ENCODE results near the gene MOB3B.

MOB3B gene

DNA sequence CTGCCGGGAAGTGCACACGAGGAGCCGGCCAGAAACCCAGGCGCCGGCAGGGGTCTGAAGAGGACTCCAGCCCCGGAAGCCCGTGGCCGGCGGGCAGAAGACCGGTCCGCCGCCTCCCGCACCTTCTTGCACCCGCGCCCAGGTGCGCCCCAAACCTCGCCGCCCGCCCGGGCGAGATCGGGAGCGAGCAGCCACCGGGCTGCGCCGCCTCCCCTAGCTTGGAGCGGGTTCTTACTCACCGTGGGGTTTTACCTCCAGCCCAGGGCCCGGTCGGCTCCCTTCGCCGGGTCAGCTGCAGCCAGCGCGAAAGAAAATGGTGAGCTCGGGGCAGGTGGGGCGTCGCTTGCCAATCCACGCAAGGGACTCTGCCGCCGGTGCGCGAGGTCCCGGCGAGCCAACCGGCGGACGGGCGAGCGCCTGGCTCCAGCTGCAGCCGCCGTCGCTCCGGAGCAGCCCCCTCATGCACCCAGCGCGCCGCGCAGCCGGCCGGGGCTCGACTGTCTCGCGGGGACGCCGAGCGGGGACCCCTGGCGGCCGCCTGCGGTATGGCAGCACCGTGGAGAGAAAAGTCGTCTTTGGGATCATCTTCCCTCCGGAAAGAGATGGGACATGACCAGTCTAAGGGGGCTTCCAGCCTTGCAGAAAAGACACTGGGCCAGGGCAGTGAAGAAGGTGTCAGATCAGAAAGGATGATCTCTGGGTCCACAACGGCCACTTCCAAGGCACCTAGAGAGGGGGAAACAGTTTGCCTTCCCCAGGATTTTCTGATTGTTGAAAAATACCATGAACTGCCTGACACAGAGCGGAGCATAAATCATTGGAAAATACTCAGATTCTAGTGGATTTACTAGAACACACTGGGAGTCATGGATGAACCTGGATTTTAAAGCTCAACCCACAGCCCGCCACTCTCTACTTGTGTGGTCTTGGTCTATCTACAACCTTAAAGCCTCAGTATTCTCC is at the start of gene MOB3B:
Gene MOB3B, minus strand, starts transcription at position 499 of the 963 bp plus-strand sequence. CDS start 74,264 bp downstream, outside the sequence.
- peak; percentile 56 to 64 for DNase-seq (ENCODE audit: low read depth in 1 of 2, low spot score in 1 of 2)

DNA sequence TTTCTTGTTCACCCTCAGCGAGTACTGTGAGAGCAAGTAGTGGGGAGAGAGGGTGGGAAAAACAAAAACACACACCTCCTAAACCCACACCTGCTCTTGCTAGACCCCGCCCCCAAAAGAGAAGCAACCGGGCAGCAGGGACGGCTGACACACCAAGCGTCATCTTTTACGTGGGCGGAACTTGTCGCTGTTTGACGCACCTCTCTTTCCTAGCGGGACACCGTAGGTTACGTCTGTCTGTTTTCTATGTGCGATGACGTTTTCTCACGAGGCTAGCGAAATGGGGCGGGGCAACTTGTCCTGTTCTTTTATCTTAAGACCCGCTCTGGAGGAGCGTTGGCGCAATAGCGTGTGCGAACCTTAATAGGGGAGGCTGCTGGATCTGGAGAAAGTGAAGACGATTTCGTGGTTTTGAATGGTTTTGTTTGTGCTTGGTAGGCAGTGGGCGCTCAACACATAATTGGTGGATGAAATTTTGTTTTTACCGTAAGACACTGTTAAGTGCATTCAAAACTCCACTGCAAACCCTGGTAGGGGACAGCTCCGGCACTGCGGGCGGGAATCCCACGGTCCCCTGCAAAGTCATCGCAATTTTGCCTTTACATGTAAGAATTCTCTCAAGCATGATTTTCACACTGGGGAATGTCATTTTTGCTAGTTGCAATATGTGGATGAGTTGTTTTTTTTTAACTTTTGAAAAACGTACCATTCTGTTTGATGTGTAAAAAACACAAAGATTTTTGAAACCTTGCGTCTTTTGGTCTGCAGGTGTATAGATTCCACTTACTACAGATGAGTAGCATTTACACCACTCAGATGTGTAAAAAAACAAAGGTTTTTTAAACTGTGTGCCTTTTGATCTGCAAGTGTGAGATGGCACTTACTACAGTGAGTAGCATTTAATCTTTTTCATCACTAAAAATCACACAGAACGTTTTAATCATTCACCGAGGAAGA is 44.3 kb upstream of the MOB3B start:
- DNase-seq (ENCODE audit: low read depth in 1 of 2, low spot score in 1 of 2), result peak; percentile 77 to 99

DNA sequence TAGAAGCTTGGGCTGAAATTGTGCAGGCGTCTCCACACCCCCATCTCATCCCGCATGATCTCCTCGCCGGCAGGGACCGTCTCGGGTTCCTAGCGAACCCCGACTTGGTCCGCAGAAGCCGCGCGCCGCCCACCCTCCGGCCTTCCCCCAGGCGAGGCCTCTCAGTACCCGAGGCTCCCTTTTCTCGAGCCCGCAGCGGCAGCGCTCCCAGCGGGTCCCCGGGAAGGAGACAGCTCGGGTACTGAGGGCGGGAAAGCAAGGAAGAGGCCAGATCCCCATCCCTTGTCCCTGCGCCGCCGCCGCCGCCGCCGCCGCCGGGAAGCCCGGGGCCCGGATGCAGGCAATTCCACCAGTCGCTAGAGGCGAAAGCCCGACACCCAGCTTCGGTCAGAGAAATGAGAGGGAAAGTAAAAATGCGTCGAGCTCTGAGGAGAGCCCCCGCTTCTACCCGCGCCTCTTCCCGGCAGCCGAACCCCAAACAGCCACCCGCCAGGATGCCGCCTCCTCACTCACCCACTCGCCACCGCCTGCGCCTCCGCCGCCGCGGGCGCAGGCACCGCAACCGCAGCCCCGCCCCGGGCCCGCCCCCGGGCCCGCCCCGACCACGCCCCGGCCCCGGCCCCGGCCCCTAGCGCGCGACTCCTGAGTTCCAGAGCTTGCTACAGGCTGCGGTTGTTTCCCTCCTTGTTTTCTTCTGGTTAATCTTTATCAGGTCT is 43.5 kb upstream of the MOB3B start, which contains the start of gene C9orf72:
Gene C9orf72, minus strand, starts transcription at position 564 of the 716 bp plus-strand sequence. CDS start 6,361 bp downstream, outside the sequence.
- DNase-seq (ENCODE audit: low read depth in 1 of 2, low spot score in 1 of 2), result peak; percentile 74 to 80

DNA sequence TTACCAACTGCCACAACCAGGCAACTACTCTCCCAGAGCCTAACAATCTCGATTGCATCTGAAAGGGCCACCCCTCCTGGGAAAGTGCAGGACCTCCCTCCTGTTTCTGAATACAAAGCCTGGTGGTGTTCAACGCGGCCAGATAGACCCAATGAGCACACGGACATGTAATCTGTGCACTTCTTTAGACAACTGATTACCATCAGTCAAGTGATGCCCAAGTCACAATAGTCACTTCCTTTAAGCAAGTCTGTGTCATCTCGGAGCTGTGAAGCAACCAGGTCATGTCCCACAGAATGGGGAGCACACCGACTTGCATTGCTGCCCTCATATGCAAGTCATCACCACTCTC is 42.9 kb upstream of the MOB3B start:
- DNase-seq (ENCODE audit: low read depth in 1 of 2, low spot score in 1 of 2), result peak in 1 of 2 donors; percentile 65

DNA sequence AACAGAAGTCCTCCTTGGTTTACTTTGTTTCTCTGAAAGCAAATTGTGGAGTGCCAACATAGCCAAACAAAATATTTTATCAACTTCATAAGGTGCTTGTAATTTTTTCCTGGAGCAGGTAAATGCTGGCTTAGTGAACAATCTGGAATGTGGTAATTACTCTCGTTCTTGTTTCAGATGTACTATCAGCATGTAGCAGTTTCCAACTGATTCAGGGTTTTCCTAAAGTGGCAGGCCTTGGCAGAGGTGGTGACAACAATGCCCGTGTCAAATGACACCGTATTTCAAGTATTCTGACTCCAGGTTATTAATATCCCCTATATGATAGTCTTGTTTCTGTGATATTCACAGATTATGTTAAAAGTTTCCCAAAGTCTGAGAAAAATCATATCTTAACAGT is 42.4 kb upstream of the MOB3B start:
- DNase-seq (ENCODE audit: low read depth in 1 of 2, low spot score in 1 of 2), result no peak

DNA sequence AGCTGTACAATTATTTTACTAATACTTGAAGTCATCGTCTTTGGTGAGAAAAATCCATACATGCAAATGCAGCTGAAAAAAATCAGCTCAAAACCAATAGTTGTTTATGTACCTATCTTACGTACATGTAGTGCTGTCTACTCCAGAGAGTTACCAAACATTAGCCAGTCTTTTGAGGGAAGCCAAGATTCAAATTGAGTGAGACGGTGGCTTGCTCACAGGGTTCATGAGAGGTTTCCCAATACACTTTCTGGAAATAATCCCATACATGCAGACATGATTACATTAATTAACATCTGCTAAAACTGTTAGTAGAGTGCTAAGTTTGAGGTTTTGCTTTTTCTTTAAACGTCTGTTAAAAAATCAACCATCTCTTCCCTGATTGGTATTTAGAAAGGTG is 41.4 kb upstream of the MOB3B start:
- no peak for DNase-seq (ENCODE audit: low read depth in 1 of 2, low spot score in 1 of 2)

DNA sequence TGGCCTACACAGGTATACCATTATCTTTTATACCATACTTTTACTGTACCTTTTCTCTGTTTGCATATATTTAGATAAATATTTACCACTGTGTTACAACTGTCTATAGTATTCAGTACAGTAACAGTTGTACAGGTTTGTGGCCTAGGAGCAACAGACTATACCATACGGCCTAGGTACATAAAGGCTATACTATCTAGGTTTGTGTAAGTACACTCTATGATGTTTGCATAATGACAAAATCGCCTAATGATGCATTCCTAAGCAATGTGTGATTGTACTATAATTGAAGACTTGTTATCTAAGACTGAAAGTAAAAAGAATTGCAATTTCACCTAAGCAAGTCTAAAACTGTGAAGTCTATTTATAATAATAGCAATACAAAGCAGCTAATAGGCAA is 39.8 kb upstream of the MOB3B start:
- DNase-seq (ENCODE audit: low read depth in 1 of 2, low spot score in 1 of 2), result no peak

DNA sequence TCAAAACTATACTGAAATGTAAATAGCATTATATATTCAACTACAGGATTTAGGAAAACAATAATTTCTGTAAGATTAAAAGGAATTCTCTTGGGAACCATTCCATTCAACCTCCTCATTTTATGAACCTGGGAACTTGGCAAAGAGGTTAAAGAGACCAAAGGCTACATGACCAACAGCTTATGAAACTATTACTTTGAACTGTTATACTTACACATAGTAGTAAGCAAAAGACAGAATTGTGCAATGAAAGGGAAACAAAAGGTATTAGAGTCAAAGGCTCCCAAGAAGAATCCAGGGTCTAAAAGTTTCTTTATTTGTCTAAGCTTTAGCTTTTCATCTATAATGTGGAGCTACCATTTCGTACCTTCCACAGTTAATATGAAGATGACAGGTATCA is 36.5 kb upstream of the MOB3B start:
- DNase-seq (ENCODE audit: low read depth in 1 of 2, low spot score in 1 of 2), result no peak

DNA sequence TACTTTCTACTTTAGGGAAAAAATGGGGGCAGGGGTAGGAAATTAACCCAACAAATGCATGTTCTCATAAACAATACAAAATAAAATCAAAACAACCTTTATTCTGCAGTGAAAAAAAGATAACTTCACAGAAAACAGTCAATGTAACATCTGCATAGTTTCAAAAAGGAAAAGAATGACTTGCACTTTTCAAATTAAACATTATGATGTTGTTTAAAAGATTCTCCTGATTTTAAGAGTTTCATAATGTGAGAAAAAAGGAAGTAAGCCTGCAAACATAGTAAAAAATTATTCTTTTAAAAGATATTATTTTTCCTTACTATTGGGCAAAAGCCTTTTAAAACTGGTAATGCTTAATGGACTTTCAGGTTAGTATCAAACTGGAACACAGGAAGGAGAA is 36.1 kb upstream of the MOB3B start:
- no peak for DNase-seq (ENCODE audit: low read depth in 1 of 2, low spot score in 1 of 2)

DNA sequence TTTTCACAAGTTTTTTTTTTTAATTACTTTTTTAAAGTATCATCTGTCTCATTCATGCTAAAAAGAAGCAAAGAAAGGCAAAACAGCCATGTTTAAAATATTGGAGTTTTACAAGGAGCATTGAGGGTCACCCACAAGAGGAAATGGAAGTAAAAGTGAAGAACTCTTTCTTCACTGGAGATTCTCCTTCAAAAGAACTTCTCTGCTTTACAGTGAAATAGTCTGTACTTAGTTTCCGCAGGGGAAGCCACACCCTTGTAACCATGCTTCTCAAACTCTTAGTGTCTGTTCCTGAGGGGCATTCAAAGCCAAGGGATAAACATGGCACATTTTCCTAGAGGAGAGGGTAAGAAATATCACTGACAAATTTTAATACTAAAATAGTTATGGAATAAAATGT is 35.1 kb upstream of the MOB3B start:
- no peak for DNase-seq (ENCODE audit: low read depth in 1 of 2, low spot score in 1 of 2)

DNA sequence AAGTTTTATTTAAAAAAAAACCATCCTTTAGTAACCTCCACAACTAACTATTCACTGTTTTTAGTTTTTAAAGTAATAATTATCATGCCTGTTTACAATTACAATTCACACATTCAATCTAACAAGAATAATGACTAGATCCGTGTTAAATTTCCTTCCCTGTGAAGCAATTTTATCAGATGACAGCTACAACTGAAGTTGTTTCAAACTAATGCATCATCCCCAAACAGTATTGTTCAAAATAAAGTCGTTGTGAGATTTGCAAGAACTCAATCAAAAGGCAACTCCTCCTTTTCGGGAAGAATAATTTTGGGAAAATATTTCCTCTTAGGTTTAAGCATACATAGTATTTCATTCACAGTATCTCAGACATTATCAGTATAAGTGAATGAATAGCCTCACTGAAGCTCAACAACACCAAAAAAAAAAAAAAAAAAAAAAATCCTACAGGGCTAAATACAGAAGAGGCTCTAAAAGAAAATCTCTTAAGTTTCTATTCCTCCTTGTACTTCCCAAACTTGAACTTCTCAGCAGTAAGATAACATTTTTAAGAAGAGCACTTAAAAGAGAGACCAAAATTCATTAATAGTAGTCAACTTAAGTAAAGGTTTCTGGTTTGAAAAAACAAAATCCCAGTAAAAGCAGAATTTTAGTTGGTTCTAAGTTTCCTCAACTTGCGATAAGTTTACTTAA is 34.3 kb upstream of the MOB3B start:
- no peak for DNase-seq (ENCODE audit: low read depth in 1 of 2, low spot score in 1 of 2)

DNA sequence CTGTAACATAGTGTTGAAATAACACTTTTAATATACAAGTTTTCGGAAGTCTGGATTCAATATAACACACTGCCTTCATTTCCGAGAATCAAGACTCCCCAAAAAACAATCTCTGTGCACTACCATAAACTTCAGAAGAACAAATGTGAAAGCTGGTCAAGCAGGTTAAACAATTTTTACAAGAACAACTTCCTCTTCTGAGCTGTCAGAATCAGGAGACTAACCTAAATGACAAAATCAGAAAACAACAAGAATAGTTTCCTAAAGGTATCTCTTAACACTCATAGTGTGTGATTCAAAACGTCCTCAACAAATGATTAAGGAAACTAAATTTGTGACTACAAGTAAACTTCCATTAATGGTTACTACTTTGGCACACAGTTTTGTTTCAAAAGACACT is 32.1 kb upstream of the MOB3B start:
- no peak for DNase-seq (ENCODE audit: low read depth in 1 of 2, low spot score in 1 of 2)

DNA sequence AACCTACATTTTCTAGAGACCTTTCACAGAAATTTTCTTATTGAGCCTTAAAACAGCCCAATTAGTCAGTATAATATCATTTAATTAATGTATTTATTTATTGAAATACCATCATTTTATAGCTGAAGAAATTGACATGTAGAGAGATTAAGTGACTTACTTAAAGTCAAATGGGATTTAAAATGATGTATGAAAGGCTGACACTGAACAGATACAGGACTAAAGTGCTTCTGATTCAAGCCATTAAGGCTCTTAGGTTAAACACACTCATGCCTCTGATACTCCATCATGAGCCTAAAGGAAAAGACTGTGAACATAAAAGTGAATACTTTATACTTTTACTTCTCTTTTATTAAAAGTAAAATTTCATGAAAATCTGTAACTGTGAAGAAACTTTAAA is 30.8 kb upstream of the MOB3B start:
- DNase-seq (ENCODE audit: low read depth in 1 of 2, low spot score in 1 of 2), result no peak

DNA sequence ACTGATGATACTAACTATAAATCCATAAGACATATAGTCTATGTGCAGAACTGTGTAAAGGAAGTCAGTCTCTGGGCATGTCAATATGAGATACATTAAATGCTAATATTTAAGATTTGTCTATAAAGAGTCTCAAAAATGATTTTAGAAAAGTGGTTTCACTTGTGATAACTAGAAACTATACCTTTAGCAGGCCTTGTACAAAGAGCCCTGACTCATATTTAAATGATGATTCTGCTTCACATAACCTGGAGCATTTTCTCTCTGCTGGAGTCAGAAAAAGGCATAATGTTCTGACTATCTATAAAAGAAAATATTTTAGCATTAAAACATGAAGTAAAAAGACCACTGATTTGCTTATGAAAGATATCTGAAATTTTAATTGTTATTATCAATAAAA is 28.7 kb upstream of the MOB3B start:
- no peak for DNase-seq (ENCODE audit: low read depth in 1 of 2, low spot score in 1 of 2)

DNA sequence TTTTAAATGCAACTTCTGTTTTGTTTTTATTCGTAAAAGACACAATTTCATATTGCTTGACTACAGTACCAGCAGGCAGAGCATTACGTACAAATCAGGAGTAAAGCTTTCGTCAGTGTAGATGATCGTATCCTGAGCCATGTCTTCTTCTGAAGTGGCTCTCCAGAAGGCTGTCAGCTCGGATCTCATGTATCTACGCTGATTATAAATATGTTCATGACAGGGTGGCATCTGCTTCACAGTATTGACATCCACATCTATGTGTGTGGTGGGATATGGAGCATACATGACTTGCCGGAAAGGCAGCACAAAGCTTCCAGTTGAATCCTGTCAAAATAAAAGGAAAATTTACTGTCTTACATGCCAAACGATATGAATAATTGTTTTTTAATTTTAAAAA is 26.9 kb upstream of the MOB3B start:
- no peak for DNase-seq (ENCODE audit: low read depth in 1 of 2, low spot score in 1 of 2)

DNA sequence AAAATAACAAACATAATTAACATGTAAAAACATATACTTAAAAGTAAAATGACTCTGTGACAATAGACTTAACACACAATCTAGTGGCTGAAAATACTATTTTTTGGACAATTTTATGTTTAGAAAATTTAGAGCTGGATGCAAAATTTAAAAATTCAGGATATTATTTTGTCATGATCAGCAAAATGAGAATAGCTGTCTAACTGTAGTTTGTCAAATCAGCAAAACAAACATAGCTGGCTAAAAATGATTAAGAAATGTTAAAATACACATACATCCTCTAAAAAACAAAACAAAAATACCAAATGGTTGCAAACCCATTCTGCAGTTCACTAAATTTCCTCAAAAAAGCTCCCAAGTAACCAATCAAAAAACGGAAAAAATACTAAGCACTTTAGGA is 25.1 kb upstream of the MOB3B start:
- DNase-seq (ENCODE audit: low read depth in 1 of 2, low spot score in 1 of 2), result no peak

DNA sequence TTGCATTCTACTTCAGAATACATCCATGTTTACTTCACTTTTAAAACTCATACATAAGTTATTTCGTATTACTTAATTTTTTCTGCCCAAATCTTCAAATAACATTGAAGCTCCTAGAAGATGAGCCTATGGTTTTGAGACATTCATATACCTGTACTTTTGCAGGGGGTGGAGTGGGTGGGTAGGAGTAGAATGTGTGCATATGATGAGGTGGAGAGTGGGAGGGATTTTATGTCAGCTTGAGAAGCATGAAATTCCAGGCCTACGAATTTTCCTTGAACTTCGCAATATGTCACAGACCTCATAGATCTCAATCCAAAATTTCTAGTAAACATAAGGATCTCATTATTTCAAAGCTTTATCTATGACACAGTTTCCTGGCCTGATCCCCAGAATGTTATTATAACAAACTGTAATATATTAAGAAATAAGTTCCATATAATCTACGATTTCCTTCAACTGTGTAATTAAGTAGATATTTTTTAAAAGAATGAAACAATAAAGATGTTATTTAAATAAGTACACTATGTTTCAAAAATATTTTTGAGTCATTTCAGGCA is 19.7 kb upstream of the MOB3B start:
- DNase-seq (ENCODE audit: low read depth in 1 of 2, low spot score in 1 of 2), result no peak

DNA sequence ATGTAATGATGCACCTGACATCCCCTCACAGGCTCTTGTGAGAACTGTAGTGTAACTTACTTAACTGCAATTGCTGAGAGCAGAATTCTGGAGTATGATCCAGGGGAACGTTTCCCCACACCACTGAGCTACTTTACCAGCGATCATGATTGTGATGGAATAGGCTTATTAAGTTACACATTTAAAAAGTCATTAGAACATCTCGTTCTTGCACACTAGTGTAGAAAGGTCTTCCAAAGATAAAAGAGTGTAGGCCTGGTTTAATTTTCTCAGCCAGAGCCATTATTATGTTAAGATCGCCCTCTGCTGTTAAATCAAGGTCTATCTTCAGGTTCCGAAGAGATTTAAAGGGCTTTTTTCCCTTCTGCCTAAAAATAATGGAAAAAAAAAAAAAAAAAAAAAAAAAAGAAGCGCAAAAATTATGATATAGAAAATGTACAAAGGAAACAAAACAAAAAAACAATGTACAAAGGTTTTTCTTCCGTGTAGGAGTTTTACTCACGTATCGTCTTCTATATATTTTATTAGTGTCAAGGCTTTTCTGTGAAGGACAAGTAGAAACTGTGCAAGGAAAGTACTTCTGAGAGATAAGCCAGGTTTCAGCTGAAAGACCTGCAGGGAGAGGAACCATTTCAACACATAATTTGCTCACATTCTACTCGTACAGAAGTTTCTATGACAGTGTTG is 18.6 kb upstream of the MOB3B start:
- DNase-seq (ENCODE audit: low read depth in 1 of 2, low spot score in 1 of 2), result no peak

DNA sequence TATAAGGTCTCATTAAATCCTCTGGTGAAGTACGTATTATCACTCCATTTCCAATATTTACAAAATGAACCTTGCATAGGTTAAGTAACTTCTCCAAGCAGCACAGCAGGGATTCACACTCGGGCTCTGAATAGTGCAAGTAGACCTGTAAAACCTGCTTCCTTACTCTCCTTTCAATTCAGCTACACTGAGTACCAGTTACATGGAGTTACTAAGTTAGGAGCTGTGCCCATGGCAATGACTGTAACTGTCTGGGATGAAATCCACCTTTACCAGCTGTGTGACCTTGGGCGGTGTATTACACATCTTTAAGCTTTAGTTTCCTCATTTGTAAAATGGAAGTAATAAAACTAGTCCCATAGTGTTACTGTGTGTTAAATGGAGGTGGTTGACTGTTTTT is 15.9 kb upstream of the MOB3B start:
- DNase-seq (ENCODE audit: low read depth in 1 of 2, low spot score in 1 of 2), result no peak

DNA sequence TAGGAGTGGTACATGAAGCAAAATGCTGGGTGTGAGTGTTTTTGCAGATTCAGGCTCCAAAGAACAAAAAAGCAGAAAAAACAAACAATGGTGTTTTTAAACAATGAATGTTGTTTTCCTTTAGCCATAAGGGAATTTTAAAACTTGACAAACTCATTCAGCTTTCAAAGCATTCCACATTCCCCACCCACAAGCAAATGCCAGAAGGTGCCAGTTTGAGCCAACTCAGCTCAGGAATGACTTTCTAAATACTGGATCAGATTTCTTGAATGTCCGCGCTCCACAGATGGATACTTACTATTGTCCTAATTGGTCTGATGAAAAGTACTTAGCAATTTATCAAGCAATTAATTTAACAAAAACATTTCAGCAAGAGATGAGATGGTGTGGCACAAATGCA is 12.9 kb upstream of the MOB3B start:
- no peak for DNase-seq (ENCODE audit: low read depth in 1 of 2, low spot score in 1 of 2)
